ENCODE data around the gene LEUTX. TPM values are rescaled to one million over a fixed set of nuclear protein-coding genes. Genes with fewer than 3 reads are reported as not detected.

Gene LEUTX
- total RNA-seq, 1 experiment from 2014 or later, result not detected

- in situ Hi-C loops (cut with HindIII; ENCODE audit: low pct_unique_long_range_greater_than_20kb, low sequenced_read_pairs) (no loop called here), intact Hi-C loops (cut with micrococcal nuclease; ENCODE audit: unreplicated experiment) (loop anchor here (5.0 kb wide), 1 partner anchor 288 kb away; the partner anchor contains the start of gene EID2)
- Histone ChIP-seq H3K36me3 (ENCODE audit: control insufficient read depth, insufficient read depth, low read length) (peaks cover 64% of the 10 kb centered on the region), H3K4me3 (ENCODE audit: low read depth in 2 of 2, low read length in 2 of 2) (no peak overlapping the region), H3K9me3 (ENCODE audit: control insufficient read depth, insufficient read depth, low read depth, low read length) (no peaks in the 10 kb centered on the region), H3K27me3 (ENCODE audit: control insufficient read depth, insufficient read depth, low read length) (no peaks in the 10 kb centered on the region), H3K27ac (ENCODE audit: low read length) (no peak overlapping the region), H3K4me1 (ENCODE audit: control insufficient read depth, insufficient read depth, low read length) (peaks cover 30% of the 10 kb centered on the region)
- TF ChIP-seq CTCF (IDR thresholded peaks at IDR 0.05), result no peak
- TF ChIP-seq SIN3A (IDR thresholded peaks at IDR 0.05; ENCODE audit: borderline replicate concordance, insufficient read depth, low read depth, low read length), result no peak
- TF ChIP-seq, protein P1, sequence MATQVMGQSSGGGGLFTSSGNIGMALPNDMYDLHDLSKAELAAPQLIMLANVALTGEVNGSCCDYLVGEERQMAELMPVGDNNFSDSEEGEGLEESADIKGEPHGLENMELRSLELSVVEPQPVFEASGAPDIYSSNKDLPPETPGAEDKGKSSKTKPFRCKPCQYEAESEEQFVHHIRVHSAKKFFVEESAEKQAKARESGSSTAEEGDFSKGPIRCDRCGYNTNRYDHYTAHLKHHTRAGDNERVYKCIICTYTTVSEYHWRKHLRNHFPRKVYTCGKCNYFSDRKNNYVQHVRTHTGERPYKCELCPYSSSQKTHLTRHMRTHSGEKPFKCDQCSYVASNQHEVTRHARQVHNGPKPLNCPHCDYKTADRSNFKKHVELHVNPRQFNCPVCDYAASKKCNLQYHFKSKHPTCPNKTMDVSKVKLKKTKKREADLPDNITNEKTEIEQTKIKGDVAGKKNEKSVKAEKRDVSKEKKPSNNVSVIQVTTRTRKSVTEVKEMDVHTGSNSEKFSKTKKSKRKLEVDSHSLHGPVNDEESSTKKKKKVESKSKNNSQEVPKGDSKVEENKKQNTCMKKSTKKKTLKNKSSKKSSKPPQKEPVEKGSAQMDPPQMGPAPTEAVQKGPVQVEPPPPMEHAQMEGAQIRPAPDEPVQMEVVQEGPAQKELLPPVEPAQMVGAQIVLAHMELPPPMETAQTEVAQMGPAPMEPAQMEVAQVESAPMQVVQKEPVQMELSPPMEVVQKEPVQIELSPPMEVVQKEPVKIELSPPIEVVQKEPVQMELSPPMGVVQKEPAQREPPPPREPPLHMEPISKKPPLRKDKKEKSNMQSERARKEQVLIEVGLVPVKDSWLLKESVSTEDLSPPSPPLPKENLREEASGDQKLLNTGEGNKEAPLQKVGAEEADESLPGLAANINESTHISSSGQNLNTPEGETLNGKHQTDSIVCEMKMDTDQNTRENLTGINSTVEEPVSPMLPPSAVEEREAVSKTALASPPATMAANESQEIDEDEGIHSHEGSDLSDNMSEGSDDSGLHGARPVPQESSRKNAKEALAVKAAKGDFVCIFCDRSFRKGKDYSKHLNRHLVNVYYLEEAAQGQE (IDR thresholded peaks at IDR 0.05; ENCODE audit: insufficient read depth in 1 of 2, low read depth in 2 of 2, low read length in 1 of 2), result no peak
- no peak for TF ChIP-seq POLR2AphosphoS5 (IDR thresholded peaks at IDR 0.05; ENCODE audit: low read depth, low read length)
- TF ChIP-seq TCF7L2 (IDR thresholded peaks at IDR 0.05; ENCODE audit: low read depth, low read length), result no peak
- ATAC-seq (no peak), DNase-seq (ENCODE audit: low read depth, low spot score) (no peak)
- no TSS peak for BruUV-seq (replicated peaks)
- ChIA-PET CTCF (interaction anchor here (0.6 to 6.6 kb wide), 2 partner anchors 14 to 61 kb away, joined by 3 to 72 read pairs; partner anchors contain the start of gene FBL), POLR2A (interaction anchor here (0.5 to 0.6 kb wide), 4 partner anchors 14 to 432 kb away, joined by 4 to 6 read pairs (median 5); no protein-coding TSS in a partner anchor)
Measured at GRCh38 chr19:39830406-39830805, 51.8 kb downstream of the LEUTX start.

- ATAC-seq (no peak), DNase-seq (ENCODE audit: low read depth, low spot score) (no peak)
- Histone ChIP-seq H3K4me3 (ENCODE audit: low read depth in 2 of 2, low read length in 2 of 2) (no peak overlapping the region), H3K9me3 (ENCODE audit: control insufficient read depth, insufficient read depth, low read depth, low read length) (no peaks in the 10 kb centered on the region), H3K36me3 (ENCODE audit: control insufficient read depth, insufficient read depth, low read length) (peaks cover 66% of the 10 kb centered on the region), H3K27ac (ENCODE audit: low read length) (no peak overlapping the region), H3K4me1 (ENCODE audit: control insufficient read depth, insufficient read depth, low read length) (peaks cover 28% of the 10 kb centered on the region), H3K27me3 (ENCODE audit: control insufficient read depth, insufficient read depth, low read length) (no peaks in the 10 kb centered on the region)
- intact Hi-C loops (cut with micrococcal nuclease; ENCODE audit: unreplicated experiment) (loop anchor here (5.0 kb wide), 1 partner anchor 289 kb away; the partner anchor contains the start of gene EID2), in situ Hi-C loops (cut with HindIII; ENCODE audit: low pct_unique_long_range_greater_than_20kb, low sequenced_read_pairs) (no loop called here)
- TSS peak; percentile 38 for BruUV-seq (replicated peaks)
- TF ChIP-seq SIN3A (IDR thresholded peaks at IDR 0.05; ENCODE audit: borderline replicate concordance, insufficient read depth, low read depth, low read length) (no peak), POLR2AphosphoS5 (IDR thresholded peaks at IDR 0.05; ENCODE audit: low read depth, low read length) (no peak), CTCF (IDR thresholded peaks at IDR 0.05) (no peak), TCF7L2 (IDR thresholded peaks at IDR 0.05; ENCODE audit: low read depth, low read length) (no peak)
- TF ChIP-seq, protein P1 (IDR thresholded peaks at IDR 0.05; ENCODE audit: insufficient read depth in 1 of 2, low read depth in 2 of 2, low read length in 1 of 2), result no peak
- CTCF ChIA-PET, result interaction anchor here (0.5 kb wide), 1 partner anchor 373 kb away, joined by 6 read pairs; no protein-coding TSS in a partner anchor
- POLR2A ChIA-PET, result interaction anchor here (0.5 to 0.6 kb wide), 3 partner anchors 10 to 431 kb away, joined by 3 to 11 read pairs (median 5); no protein-coding TSS in a partner anchor
Measured at GRCh38 chr19:39830847-39831246, 52.2 kb downstream of the LEUTX start.

Data from Panc1 (cell line).